ENCODE data around the gene ATP13A4. TPM values are rescaled to one million over a fixed set of nuclear protein-coding genes. Genes with fewer than 3 reads are reported as not detected.

ATP13A4 gene
- under 1 TPM in 2 of 4 donors, not detected in 2; 0.28 to 0.36 TPM for total RNA-seq

DNA sequence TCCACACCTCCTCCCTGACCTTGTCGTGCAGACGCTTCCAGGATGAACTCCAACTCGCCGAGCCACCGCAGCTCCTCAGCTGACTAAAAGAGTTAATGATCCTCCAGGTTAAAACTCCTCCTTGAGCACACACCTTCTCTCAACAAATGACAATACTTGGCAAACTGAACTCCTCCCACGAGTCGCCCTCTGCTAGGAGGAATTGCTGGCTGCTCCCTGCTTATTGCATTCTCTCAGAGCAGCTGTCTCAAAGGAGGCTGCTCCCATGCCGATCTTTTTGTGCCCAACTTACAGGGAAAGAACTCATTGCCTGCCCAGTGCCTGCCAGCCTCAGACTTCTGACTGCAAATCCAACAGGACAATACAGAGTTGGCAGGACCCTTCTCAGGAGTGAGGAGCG is at the start of gene ATP13A4:
Gene ATP13A4, minus strand, starts transcription at position 85 of the 400 bp plus-strand sequence. CDS start 96 bp downstream, outside the sequence.
- DNase-seq (ENCODE audit: low spot score): no peak
- no peak for ATAC-seq (ENCODE audit: low FRiP score)
- TF ChIP-seq, protein P1, sequence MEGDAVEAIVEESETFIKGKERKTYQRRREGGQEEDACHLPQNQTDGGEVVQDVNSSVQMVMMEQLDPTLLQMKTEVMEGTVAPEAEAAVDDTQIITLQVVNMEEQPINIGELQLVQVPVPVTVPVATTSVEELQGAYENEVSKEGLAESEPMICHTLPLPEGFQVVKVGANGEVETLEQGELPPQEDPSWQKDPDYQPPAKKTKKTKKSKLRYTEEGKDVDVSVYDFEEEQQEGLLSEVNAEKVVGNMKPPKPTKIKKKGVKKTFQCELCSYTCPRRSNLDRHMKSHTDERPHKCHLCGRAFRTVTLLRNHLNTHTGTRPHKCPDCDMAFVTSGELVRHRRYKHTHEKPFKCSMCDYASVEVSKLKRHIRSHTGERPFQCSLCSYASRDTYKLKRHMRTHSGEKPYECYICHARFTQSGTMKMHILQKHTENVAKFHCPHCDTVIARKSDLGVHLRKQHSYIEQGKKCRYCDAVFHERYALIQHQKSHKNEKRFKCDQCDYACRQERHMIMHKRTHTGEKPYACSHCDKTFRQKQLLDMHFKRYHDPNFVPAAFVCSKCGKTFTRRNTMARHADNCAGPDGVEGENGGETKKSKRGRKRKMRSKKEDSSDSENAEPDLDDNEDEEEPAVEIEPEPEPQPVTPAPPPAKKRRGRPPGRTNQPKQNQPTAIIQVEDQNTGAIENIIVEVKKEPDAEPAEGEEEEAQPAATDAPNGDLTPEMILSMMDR (IDR thresholded peaks at IDR 0.05): no peak

DNA sequence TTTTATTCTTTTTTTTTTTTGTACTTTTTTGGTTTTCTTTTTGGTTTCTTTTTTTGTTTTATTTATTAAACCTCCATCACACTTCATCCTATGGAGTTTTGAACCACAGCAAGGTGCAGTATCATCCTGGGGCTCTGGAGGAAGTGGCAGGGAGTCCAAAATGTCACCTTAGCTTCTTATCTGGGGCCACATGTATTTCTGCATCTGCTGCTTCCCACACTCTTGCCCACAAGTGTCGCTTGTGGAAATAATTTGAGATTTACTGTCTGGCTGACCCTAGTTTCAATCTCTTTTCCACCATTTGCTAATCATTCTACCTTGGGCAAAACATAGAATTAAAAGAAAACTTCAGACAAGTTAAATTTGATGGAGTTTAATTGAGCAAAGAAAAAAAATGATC is 44.7 kb upstream of the ATP13A4 start:
- no peak for DNase-seq (ENCODE audit: low spot score)
- ATAC-seq (ENCODE audit: low FRiP score): no peak
- TF ChIP-seq, protein P1 (IDR thresholded peaks at IDR 0.05): no peak

DNA sequence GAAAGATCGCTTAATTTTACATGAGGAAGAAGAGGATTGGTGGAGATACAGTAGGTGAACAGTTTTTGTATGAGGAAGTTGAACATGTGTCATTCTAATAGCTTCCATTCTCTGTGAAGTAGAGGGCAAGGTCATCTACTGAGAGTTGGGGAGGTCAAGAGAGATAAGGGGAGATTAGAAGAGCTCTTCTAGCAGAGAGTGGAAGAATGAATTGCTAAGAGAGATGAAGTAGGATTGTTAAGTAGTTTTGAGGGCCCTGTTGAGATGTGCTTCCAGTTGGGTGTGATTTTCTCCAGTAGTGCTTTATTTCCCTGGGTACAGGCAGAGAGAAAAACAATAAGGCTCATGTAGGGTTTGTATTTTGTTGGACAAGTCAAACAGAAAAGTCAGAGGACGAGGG is 43.5 kb upstream of the ATP13A4 start:
- no peak for DNase-seq (ENCODE audit: low spot score)
- ATAC-seq (ENCODE audit: low FRiP score): no peak
- TF ChIP-seq, protein P1 (IDR thresholded peaks at IDR 0.05): no peak

GRCh38 chr3:193595939-193596487 is 41.3 kb upstream of the ATP13A4 start:
- DNase-seq (ENCODE audit: low spot score) (no peak), ATAC-seq (ENCODE audit: low FRiP score) (no peak)
- TF ChIP-seq, protein P1 (IDR thresholded peaks at IDR 0.05): no peak

GRCh38 chr3:193594946-193595689 is 40.4 kb upstream of the ATP13A4 start:
- no peak for DNase-seq (ENCODE audit: low spot score)

GRCh38 chr3:193593668-193594030 is 39.0 kb upstream of the ATP13A4 start:
- DNase-seq (ENCODE audit: low spot score) (no peak), ATAC-seq (ENCODE audit: low FRiP score) (peak; percentile 5)
- TF ChIP-seq, protein P1 (IDR thresholded peaks at IDR 0.05): no peak

More at GRCh38 chr3:193594946-193595689, 40.4 kb upstream of the ATP13A4 start:
- TF ChIP-seq, protein P1 (IDR thresholded peaks at IDR 0.05): no peak
- no peak for ATAC-seq (ENCODE audit: low FRiP score)
